ENCODE measurements around the gene LRRC18.

The LRRC18 gene

GRCh38 chr10:48946891-48947500 lies 7.4 kb upstream of the LRRC18 start:
- no peak for DNase-seq (ENCODE audit: low read depth)
- TF ChIP-seq, protein P1, sequence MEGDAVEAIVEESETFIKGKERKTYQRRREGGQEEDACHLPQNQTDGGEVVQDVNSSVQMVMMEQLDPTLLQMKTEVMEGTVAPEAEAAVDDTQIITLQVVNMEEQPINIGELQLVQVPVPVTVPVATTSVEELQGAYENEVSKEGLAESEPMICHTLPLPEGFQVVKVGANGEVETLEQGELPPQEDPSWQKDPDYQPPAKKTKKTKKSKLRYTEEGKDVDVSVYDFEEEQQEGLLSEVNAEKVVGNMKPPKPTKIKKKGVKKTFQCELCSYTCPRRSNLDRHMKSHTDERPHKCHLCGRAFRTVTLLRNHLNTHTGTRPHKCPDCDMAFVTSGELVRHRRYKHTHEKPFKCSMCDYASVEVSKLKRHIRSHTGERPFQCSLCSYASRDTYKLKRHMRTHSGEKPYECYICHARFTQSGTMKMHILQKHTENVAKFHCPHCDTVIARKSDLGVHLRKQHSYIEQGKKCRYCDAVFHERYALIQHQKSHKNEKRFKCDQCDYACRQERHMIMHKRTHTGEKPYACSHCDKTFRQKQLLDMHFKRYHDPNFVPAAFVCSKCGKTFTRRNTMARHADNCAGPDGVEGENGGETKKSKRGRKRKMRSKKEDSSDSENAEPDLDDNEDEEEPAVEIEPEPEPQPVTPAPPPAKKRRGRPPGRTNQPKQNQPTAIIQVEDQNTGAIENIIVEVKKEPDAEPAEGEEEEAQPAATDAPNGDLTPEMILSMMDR (IDR thresholded peaks at IDR 0.05; ENCODE audit: insufficient read depth, low read depth, low read length, missing control alignments) = no peak
- H3K4me3 ChIP-seq (ENCODE audit: low read length) = no peak overlapping the region

DNA sequence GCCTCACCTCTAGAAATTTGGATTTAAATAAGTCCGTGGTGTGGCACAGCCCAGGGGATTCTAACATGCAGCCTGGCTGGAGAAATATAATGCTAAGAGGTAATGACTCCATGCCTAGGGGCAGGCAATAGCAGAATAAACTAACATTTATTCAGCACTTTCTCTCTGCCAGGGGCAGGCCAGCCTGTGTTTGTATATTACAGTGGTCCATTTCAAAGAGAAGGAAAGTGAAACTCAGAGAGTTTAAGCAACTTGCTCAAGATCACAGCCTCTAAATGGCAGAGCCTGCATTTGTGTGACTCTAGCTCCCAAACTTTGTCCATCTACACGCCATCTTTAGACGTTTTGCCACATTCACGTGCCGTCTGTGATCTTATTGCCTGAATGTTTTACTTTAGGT lies 6.7 kb upstream of the LRRC18 start:
- no peak for DNase-seq (ENCODE audit: low read depth)
- TF ChIP-seq, protein P1 (IDR thresholded peaks at IDR 0.05; ENCODE audit: insufficient read depth, low read depth, low read length, missing control alignments) = no peak

DNA sequence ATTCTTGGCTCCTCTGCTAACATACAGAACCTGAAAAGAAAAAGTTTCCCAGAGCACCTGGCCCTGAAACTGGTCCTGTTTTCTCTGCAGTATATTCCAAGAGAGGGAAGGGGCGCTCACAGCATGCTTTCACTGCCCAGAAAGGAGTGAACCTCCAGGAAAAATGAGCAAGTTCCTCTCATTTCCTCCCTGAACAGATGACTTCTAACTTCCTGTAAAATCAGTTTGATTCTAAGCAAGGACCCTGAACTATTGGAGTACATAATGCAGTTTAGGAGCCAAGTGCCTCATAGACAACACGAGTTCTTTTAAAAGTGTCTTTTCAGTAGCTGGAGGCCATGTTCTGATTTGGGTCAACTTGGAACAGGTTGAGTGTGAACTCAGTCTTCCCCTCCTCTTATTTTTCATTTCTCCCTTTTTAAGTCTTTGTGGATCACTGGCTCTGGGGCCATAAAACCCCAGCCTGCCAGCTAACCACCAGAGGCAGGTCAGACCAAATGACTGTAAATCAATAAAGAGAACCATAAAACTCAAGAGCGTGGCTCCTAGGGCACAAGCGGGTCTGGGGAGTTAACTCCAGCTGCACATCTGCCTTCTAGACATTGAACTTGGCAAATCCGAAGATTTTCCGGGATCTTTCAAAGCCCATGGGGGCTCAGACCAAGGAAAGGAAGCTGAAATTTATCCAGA lies 5.9 kb upstream of the LRRC18 start:
- TF ChIP-seq, protein P1 (IDR thresholded peaks at IDR 0.05; ENCODE audit: insufficient read depth, low read depth, low read length, missing control alignments) = no peak
- H3K4me3 ChIP-seq (ENCODE audit: low read length) = no peak overlapping the region
- no peak for DNase-seq (ENCODE audit: low read depth)

More for the DNA sequence above, 6.7 kb upstream of the LRRC18 start:
- no peak overlapping the region for H3K4me3 ChIP-seq (ENCODE audit: low read length)

DNA sequence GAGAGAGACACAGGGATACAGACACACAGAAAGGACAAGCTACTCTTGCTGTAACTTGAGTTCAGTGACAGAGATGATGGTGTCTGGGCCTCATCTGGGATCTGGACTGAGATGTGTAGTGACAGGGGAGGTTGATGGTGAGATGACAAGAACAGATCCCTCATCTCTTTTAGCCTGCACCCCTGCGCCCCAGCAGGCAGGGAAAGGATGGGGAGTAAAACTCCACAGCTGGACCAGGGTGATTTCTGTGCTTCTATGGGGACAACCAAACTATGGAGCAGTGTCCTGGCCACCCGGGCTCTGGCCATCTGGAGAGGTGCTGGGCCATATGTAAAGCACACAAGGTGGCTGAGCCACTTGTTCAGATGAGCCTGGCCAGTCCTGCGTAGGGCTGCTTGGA lies 4.5 kb upstream of the LRRC18 start:
- no peak for DNase-seq (ENCODE audit: low read depth)
- TF ChIP-seq, protein P1 (IDR thresholded peaks at IDR 0.05; ENCODE audit: insufficient read depth, low read depth, low read length, missing control alignments) = no peak
- H3K4me3 ChIP-seq (ENCODE audit: low read length) = no peak overlapping the region

DNA sequence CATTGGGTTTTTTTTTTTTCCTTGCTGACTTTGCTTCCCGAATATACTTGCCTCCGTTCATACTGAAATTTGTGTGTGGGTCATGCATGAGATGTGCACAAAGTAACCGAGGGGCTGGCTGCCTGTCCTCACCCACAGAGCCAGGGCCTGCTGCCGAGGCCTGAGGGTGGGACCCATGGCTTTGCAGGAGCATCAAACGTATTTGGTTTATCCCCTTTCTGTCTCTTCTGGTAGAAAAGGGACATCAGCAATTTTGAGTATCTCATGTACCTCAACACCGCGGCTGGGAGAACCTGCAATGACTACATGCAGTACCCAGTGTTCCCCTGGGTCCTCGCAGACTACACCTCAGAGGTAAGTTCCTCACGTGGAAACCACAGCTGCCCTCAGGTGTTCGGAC lies 3.5 kb upstream of the LRRC18 start:
- TF ChIP-seq, protein P1 (IDR thresholded peaks at IDR 0.05; ENCODE audit: insufficient read depth, low read depth, low read length, missing control alignments) = no peak
- no peak for DNase-seq (ENCODE audit: low read depth)

GRCh38 chr10:48941427-48942075 lies 1.9 kb upstream of the LRRC18 start:
- no peak overlapping the region for H3K4me3 ChIP-seq (ENCODE audit: low read length)
- TF ChIP-seq, protein P1 (IDR thresholded peaks at IDR 0.05; ENCODE audit: insufficient read depth, low read depth, low read length, missing control alignments) = no peak
- DNase-seq (ENCODE audit: low read depth) = no peak

More for the DNA sequence above, 3.5 kb upstream of the LRRC18 start:
- no peak overlapping the region for H3K4me3 ChIP-seq (ENCODE audit: low read length)

All from epithelial cell of esophagus (primary cell).